ENCODE data around the gene CLCF1. TPM values are rescaled to one million over a fixed set of nuclear protein-coding genes. Genes with fewer than 3 reads are reported as not detected.
A peak's percentile ranks its signal among the peaks of the same experiment; 100 is the strongest.

Gene CLCF1
- total and polyA plus RNA-seq, 10 of the 15 experiments (the other 5 are each of a cell fraction or from before 2014, with no cell fraction given) = 0.16 to 2.1 (median 0.63) TPM; not detected in 1

GRCh38 chr11:67317888-67318555, 55.4 kb downstream of the CLCF1 start:
- Histone ChIP-seq H3K9ac (ENCODE audit: control insufficient read depth, insufficient read depth, low read length) (peak overlapping the region; percentile 83; the same call in 1 of the 2 replicates), H3K4me3 (peak overlapping the region; percentile 80), H3K27me3 (replicated peaks in 1 of 2; ENCODE audit: control insufficient read depth in 2 of 2, insufficient read depth in 2 of 2, low read length in 1 of 2) (no peaks in the 10 kb centered on the region), H3K36me3 (ENCODE audit: control insufficient read depth in 2 of 2, insufficient read depth in 2 of 2, low read length in 1 of 2) (no peaks in the 10 kb centered on the region), H3K4me1 (ENCODE audit: control insufficient read depth, insufficient read depth, low read length) (peaks cover 3% of the 10 kb centered on the region), H3K4me2 (ENCODE audit: control insufficient read depth, insufficient read depth) (peak overlapping the region; percentile 95), H4K20me1 (ENCODE audit: control insufficient read depth, insufficient read depth) (no peaks in the 10 kb centered on the region), H3K9me3 (replicated peaks; ENCODE audit: control insufficient read depth, insufficient read depth, low read length) (no peaks in the 10 kb centered on the region), H2AFZ (ENCODE audit: control insufficient read depth, low read depth, low read length) (peak overlapping the region; percentile 92), H3K79me2 (ENCODE audit: control insufficient read depth, insufficient read depth, low read length) (no peaks in the 10 kb centered on the region), H3K27ac (ENCODE audit: control insufficient read depth, insufficient read depth) (no peak overlapping the region)
- ChIA-PET SMC1A (ENCODE audit: uncharacterized antibody, unreplicated experiment) (interaction anchor here (0.9 to 7.6 kb wide), 26 partner anchors 8 to 266 kb away, joined by 3 to 82 read pairs (median 5); partner anchors contain the start of genes GRK2 and POLD4), CTCF (interaction anchor here (0.6 to 12.1 kb wide), 33 partner anchors 9 to 263 kb away, joined by 3 to 151 read pairs (median 4); partner anchors contain the start of genes ANKRD13D, GRK2 and POLD4), RAD21 (ENCODE audit: unreplicated experiment) (interaction anchor here (0.6 to 7.8 kb wide), 27 partner anchors 9 to 575 kb away, joined by 3 to 75 read pairs (median 5); partner anchors contain the start of genes ANKRD13D, GRK2, KDM2A and POLD4), POLR2A (interaction anchor here (0.5 to 2.6 kb wide), 10 partner anchors 25 to 204 kb away, joined by 3 to 25 read pairs (median 4); partner anchors contain the start of genes ANKRD13D, GRK2 and POLD4)
- FAIRE-seq (peak; percentile 18), ATAC-seq (peak; percentile 35), DNase-seq (ENCODE audit: low read depth, low spot score) (no peak)
- intact Hi-C loops (cut with micrococcal nuclease; ENCODE audit: unreplicated experiment) (loop anchor here (1.0 to 2.0 kb wide), 5 partner anchors 30 to 237 kb away; no protein-coding TSS in a partner anchor), in situ Hi-C loops (cut with MboI) (loop anchor here (5.0 kb wide), 1 partner anchor 56 kb away; no protein-coding TSS in a partner anchor)
- WGBS (ENCODE audit: insufficient coverage, insufficient replicate concordance, low lambda C conversion rate, missing lambda C conversion rate) = under 1% methylated on average over 48 of the region's 53 CpGs
- no TSS peak for BruUV-seq (replicated peaks)
- TF ChIP-seq, protein P1, sequence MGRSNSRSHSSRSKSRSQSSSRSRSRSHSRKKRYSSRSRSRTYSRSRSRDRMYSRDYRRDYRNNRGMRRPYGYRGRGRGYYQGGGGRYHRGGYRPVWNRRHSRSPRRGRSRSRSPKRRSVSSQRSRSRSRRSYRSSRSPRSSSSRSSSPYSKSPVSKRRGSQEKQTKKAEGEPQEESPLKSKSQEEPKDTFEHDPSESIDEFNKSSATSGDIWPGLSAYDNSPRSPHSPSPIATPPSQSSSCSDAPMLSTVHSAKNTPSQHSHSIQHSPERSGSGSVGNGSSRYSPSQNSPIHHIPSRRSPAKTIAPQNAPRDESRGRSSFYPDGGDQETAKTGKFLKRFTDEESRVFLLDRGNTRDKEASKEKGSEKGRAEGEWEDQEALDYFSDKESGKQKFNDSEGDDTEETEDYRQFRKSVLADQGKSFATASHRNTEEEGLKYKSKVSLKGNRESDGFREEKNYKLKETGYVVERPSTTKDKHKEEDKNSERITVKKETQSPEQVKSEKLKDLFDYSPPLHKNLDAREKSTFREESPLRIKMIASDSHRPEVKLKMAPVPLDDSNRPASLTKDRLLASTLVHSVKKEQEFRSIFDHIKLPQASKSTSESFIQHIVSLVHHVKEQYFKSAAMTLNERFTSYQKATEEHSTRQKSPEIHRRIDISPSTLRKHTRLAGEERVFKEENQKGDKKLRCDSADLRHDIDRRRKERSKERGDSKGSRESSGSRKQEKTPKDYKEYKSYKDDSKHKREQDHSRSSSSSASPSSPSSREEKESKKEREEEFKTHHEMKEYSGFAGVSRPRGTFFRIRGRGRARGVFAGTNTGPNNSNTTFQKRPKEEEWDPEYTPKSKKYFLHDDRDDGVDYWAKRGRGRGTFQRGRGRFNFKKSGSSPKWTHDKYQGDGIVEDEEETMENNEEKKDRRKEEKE (IDR thresholded peaks at IDR 0.05) = no peak
- TF ChIP-seq, protein P2, sequence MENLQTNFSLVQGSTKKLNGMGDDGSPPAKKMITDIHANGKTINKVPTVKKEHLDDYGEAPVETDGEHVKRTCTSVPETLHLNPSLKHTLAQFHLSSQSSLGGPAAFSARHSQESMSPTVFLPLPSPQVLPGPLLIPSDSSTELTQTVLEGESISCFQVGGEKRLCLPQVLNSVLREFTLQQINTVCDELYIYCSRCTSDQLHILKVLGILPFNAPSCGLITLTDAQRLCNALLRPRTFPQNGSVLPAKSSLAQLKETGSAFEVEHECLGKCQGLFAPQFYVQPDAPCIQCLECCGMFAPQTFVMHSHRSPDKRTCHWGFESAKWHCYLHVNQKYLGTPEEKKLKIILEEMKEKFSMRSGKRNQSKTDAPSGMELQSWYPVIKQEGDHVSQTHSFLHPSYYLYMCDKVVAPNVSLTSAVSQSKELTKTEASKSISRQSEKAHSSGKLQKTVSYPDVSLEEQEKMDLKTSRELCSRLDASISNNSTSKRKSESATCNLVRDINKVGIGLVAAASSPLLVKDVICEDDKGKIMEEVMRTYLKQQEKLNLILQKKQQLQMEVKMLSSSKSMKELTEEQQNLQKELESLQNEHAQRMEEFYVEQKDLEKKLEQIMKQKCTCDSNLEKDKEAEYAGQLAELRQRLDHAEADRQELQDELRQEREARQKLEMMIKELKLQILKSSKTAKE (IDR thresholded peaks at IDR 0.05; ENCODE audit: low read depth, poor library complexity, severe bottlenecking) = no peak
- TF ChIP-seq NBN (IDR thresholded peaks at IDR 0.05) (no peak), DPF2 (IDR thresholded peaks at IDR 0.05) (no peak), MEF2B (IDR thresholded peaks at IDR 0.05; ENCODE audit: partially characterized antibody, poor library complexity, severe bottlenecking) (peak; percentile 3), BACH1 (IDR thresholded peaks at IDR 0.05; ENCODE audit: borderline replicate concordance) (no peak), MYB (IDR thresholded peaks at IDR 0.05; ENCODE audit: borderline replicate concordance, low read depth, low read length) (0 out of 2 replicates have a peak, but pooled peaks have one; percentile 15), HDAC2 (IDR thresholded peaks at IDR 0.05) (no peak), GATAD2B (conservative IDR thresholded peaks at IDR 0.05; ENCODE audit: low read depth) (0 out of 2 replicates have a peak, but pooled peaks have one; percentile 26), REST (IDR thresholded peaks at IDR 0.05; ENCODE audit: low read depth, low read length) (no peak), MTA2 (IDR thresholded peaks at IDR 0.05; ENCODE audit: low read depth) (no peak)
- TF ChIP-seq, protein P3, sequence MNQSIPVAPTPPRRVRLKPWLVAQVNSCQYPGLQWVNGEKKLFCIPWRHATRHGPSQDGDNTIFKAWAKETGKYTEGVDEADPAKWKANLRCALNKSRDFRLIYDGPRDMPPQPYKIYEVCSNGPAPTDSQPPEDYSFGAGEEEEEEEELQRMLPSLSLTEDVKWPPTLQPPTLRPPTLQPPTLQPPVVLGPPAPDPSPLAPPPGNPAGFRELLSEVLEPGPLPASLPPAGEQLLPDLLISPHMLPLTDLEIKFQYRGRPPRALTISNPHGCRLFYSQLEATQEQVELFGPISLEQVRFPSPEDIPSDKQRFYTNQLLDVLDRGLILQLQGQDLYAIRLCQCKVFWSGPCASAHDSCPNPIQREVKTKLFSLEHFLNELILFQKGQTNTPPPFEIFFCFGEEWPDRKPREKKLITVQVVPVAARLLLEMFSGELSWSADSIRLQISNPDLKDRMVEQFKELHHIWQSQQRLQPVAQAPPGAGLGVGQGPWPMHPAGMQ (IDR thresholded peaks at IDR 0.05; ENCODE audit: borderline replicate concordance) = no peak
